ENCODE measurements around the gene AGAP1. TPM values are rescaled to one million over a fixed set of nuclear protein-coding genes. Genes with fewer than 3 reads are reported as not detected.
A peak's percentile ranks its signal among the peaks of the same experiment; 100 is the strongest.

The AGAP1 gene
- total and polyA plus RNA-seq, 2 donors from 2014 or later: 8.1 to 44.5 TPM

DNA sequence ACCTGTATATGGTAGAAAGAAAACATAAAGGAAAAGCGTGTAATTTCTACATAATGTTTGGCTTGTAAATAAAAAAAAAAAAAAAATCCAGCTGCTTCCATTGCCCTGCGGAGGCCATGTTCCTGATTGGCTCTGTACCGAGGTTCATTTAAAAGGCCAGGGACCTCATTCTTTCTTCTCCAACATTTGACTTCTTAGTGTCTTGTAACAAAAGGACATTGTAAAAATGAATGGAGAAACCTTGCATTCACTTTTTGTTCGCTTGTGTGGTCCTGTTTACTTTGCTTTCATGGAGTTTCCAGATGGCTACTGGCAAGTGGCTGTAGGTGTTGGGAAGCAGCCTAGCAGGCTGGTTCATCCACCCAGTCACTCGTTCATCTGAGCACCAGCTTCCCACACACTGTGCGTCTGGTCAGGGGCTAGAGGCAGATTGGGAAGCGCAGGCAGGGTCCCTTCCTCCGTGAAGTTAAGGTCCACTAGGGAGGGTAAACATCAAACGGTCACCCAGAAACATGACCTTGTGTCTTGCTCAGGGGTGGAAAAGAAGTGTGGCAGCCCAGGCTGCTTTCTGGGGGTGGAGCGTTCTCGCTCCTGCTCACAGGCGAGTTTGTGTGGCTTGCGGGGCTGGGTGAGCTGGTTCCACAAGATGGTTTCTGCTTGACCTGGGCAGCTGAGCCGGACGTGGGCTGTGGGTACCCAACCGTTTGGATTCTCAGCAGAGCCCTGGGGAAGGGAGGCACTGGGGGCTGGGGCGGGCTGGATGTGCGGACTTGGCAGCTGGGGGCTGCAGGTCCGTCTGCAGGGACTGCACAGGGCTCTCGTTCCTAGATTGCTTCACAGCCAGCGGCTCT lies 260.7 kb downstream of the AGAP1 start:
- H3K27me3 ChIP-seq (ENCODE audit: control insufficient read depth, insufficient read depth, low read length): no peaks in the 10 kb centered on the region
- no peaks in the 10 kb centered on the region for H3K9me3 ChIP-seq (ENCODE audit: control insufficient read depth in 2 of 3, insufficient read depth in 1 of 3, low read length in 3 of 3)
- H3K4me1 ChIP-seq (ENCODE audit: control insufficient read depth in 2 of 3, insufficient read depth in 2 of 3, low read depth in 1 of 3, low read length in 3 of 3): peaks cover 0 to 3% (median 0%) of the 10 kb centered on the region in 3 donors
- no peak overlapping the region for H3K4me3 ChIP-seq (ENCODE audit: low read length in 3 of 3)
- DNase-seq: peak in 4 of 5 donors; percentile 47 to 61 (median 50)
- no peak for FAIRE-seq
- H3K9ac ChIP-seq (ENCODE audit: low read length in 3 of 3): no peak overlapping the region
- H3K27ac ChIP-seq (ENCODE audit: low read depth in 2 of 2, low read length in 2 of 2): peak overlapping the region in 1 of 2 donors; percentile 28
- peaks cover 0 to 12% (median 3%) of the 10 kb centered on the region in 3 donors for H3K36me3 ChIP-seq (ENCODE audit: control insufficient read depth in 2 of 3, insufficient read depth in 3 of 3, low read length in 3 of 3)
- intact Hi-C loops (cut with DNase I): no loop called here
- no peak for TF ChIP-seq CTCF (IDR thresholded peaks at IDR 0.05; ENCODE audit: borderline replicate concordance, extremely low read depth, insufficient read depth)

- H3K36me3 ChIP-seq (ENCODE audit: control insufficient read depth in 2 of 3, insufficient read depth in 3 of 3, low read length in 3 of 3): peaks cover 0 to 9% (median 0%) of the 10 kb centered on the region in 3 donors
- peak in 3 of 5 donors; percentile 34 to 49 (median 49) for DNase-seq
- TF ChIP-seq CTCF (IDR thresholded peaks at IDR 0.05; ENCODE audit: borderline replicate concordance, extremely low read depth, insufficient read depth): no peak
- H3K9me3 ChIP-seq (ENCODE audit: control insufficient read depth in 2 of 3, insufficient read depth in 1 of 3, low read length in 3 of 3): no peaks in the 10 kb centered on the region
- intact Hi-C loops (cut with DNase I): no loop called here
- H3K9ac ChIP-seq (ENCODE audit: low read length in 3 of 3): no peak overlapping the region
- no peak overlapping the region for H3K27ac ChIP-seq (ENCODE audit: low read depth in 2 of 2, low read length in 2 of 2)
- H3K4me3 ChIP-seq (ENCODE audit: low read length in 3 of 3): no peak overlapping the region
- no peaks in the 10 kb centered on the region for H3K27me3 ChIP-seq (ENCODE audit: control insufficient read depth, insufficient read depth, low read length)
- FAIRE-seq: no peak
- peaks cover 0 to 3% (median 0%) of the 10 kb centered on the region in 3 donors for H3K4me1 ChIP-seq (ENCODE audit: control insufficient read depth in 2 of 3, insufficient read depth in 2 of 3, low read depth in 1 of 3, low read length in 3 of 3)
Measured at GRCh38 chr2:235756491-235756890, 262.6 kb downstream of the AGAP1 start.

DNA sequence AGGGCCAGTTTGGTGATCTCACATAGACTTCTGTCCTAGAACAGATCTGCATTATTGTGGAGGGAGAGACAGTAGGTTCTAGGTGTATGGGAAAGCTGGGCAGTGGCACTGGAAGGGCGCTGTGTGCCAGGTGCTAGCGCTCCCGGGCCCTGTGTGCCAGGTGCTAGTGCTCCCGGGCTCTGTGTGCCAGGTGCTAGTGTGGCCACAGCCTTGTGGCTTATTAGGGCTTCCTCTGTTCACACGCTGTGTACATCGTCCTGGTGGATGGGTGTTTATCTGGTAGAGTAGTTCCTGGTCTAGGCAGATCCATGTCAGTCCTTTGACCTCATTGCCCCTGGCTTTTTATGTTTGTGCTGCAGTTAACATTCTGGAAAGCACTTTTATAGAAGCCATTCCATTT lies 263.4 kb downstream of the AGAP1 start:
- H3K36me3 ChIP-seq (ENCODE audit: control insufficient read depth in 2 of 3, insufficient read depth in 3 of 3, low read length in 3 of 3): peaks cover 0 to 1% (median 0%) of the 10 kb centered on the region in 3 donors
- FAIRE-seq: no peak

More for the DNA sequence above, 263.4 kb downstream of the AGAP1 start:
- Histone ChIP-seq H3K4me1 (ENCODE audit: control insufficient read depth in 2 of 3, insufficient read depth in 2 of 3, low read depth in 1 of 3, low read length in 3 of 3) (peaks cover 0 to 3% (median 0%) of the 10 kb centered on the region in 3 donors), H3K4me3 (ENCODE audit: low read length in 3 of 3) (no peak overlapping the region), H3K9ac (ENCODE audit: low read length in 3 of 3) (no peak overlapping the region), H3K9me3 (ENCODE audit: control insufficient read depth in 2 of 3, insufficient read depth in 1 of 3, low read length in 3 of 3) (no peaks in the 10 kb centered on the region), H3K27ac (ENCODE audit: low read depth in 2 of 2, low read length in 2 of 2) (no peak overlapping the region), H3K27me3 (ENCODE audit: control insufficient read depth, insufficient read depth, low read length) (no peaks in the 10 kb centered on the region)
- no peak for DNase-seq
- no peak for TF ChIP-seq CTCF (IDR thresholded peaks at IDR 0.05; ENCODE audit: borderline replicate concordance, extremely low read depth, insufficient read depth)
- intact Hi-C loops (cut with DNase I): no loop called here

Measured in kidney (tissue), 14 donors.